Activated CD4-positive, alpha-beta T cell treated with anti-CD3 and anti-CD28 coated beads for 1 hour (primary cell): ENCODE data around the gene CCSAP.
A peak's percentile ranks its signal among the peaks of the same experiment; 100 is the strongest.
"Not testable (repeated sequence)": the region's sequence is repeated elsewhere in the genome, so short reads cannot be mapped to it uniquely, and the experiment has no call there.

ENCODE experiments used
- DNase-seq: peaks from one replicate; pipeline ENCODE4 v3.0.0-alpha.2; 2020

Gene CCSAP

GRCh38 chr1:229342656-229343569 lies at the start of gene CCSAP:
CCSAP (minus strand) TSS chr1:229343047; CDS start chr1:229342465, 582 bp downstream.
- peak; percentile 48 for DNase-seq

GRCh38 chr1:229390130-229390529 lies 47.3 kb upstream of the CCSAP start:
- DNase-seq: no peak

- no peak for DNase-seq
These were observed 46.2 kb upstream of the CCSAP start for GRCh38 chr1:229388897-229389580.

GRCh38 chr1:229385853-229386456 lies 43.1 kb upstream of the CCSAP start:
- no peak for DNase-seq

- DNase-seq: no peak
These were observed 42.0 kb upstream of the CCSAP start for GRCh38 chr1:229384822-229385221.

GRCh38 chr1:229383961-229384360 lies 41.1 kb upstream of the CCSAP start:
- no peak for DNase-seq

GRCh38 chr1:229383188-229383587 lies 40.3 kb upstream of the CCSAP start:
- no peak for DNase-seq

- no peak for DNase-seq
These were observed 38.4 kb upstream of the CCSAP start for GRCh38 chr1:229381234-229381633.

- no peak for DNase-seq
These were observed 37.8 kb upstream of the CCSAP start for GRCh38 chr1:229380536-229381160.

GRCh38 chr1:229379846-229380245 lies 37.0 kb upstream of the CCSAP start:
- DNase-seq: no peak

GRCh38 chr1:229378586-229379367 lies 35.9 kb upstream of the CCSAP start:
- DNase-seq: no peak

- DNase-seq: not testable (repeated sequence)
These were observed 35.2 kb upstream of the CCSAP start for GRCh38 chr1:229378035-229378434.

- no peak for DNase-seq
These were observed 34.6 kb upstream of the CCSAP start for GRCh38 chr1:229377429-229377828.

- DNase-seq: no peak
These were observed 33.7 kb upstream of the CCSAP start for GRCh38 chr1:229376521-229376920.

GRCh38 chr1:229374485-229374884 lies 31.6 kb upstream of the CCSAP start:
- DNase-seq: no peak

- DNase-seq: no peak
These were observed 30.5 kb upstream of the CCSAP start for GRCh38 chr1:229373395-229373794.

- no peak for DNase-seq
These were observed 29.4 kb upstream of the CCSAP start for GRCh38 chr1:229372251-229372650.

GRCh38 chr1:229371624-229372023 lies 28.8 kb upstream of the CCSAP start:
- DNase-seq: no peak

- DNase-seq: no peak
These were observed 27.8 kb upstream of the CCSAP start for GRCh38 chr1:229370601-229371021.

- no peak for DNase-seq
These were observed 25.5 kb upstream of the CCSAP start for GRCh38 chr1:229368347-229368746.

- DNase-seq: no peak
These were observed 22.7 kb upstream of the CCSAP start for GRCh38 chr1:229365569-229365968.
